GM18951 (cell line): ENCODE measurements around the gene S100A11.

Experiments
- POLR2A ChIP-seq: IDR thresholded peaks from 4 replicates; pipeline ENCODE4 v1.6.1; 2011; ENCODE audit warnings: mild to moderate bottlenecking; ENCODE audit not compliant: insufficient read length, insufficient read depth; ENCODE audit errors: extremely low read depth
- in situ Hi-C: fragments of 300-500 bp; cut with MboI; formaldehyde crosslinking; loops from one replicate; pipeline ENCODE4 v1.12.0; 2022; ENCODE audit warnings: low sequenced_read_pairs, mixed read lengths, inconsistent platforms; ENCODE audit not compliant: unreplicated experiment

The S100A11 gene

DNA sequence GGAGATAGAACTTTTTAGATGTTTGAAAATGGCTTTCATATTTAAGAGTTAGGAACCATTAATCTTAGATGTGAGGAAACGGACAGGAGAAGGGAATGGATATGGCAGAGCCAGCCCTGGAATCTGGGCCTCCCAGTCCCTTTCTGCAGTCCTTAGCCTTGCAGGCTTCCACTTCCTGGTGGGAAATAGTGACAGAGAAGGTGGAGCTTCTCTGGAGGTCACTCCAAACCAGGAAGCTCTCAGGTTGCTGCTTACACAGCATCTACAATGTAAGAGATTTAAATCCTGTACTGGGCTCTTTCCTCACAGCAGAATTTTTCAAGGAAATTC lies 2.5 kb downstream of the S100A11 start:
- in situ Hi-C loops = no loop called here
- TF ChIP-seq POLR2A = no peak

DNA sequence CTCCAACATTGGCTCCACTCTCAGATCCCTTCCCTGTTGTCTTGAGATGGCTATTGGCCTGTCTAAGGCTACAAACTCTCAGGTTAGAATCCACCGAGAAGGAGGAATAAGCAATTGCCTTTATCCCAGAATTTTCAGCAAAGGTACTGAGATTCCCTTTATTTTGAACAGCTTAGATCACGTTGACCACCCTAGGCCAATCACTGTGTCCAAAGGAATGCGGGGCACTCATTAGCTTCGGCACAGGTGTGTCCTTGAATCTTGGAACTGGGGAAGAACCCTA lies 6.9 kb downstream of the S100A11 start:
- in situ Hi-C loops = no loop called here
- no peak for TF ChIP-seq POLR2A

DNA sequence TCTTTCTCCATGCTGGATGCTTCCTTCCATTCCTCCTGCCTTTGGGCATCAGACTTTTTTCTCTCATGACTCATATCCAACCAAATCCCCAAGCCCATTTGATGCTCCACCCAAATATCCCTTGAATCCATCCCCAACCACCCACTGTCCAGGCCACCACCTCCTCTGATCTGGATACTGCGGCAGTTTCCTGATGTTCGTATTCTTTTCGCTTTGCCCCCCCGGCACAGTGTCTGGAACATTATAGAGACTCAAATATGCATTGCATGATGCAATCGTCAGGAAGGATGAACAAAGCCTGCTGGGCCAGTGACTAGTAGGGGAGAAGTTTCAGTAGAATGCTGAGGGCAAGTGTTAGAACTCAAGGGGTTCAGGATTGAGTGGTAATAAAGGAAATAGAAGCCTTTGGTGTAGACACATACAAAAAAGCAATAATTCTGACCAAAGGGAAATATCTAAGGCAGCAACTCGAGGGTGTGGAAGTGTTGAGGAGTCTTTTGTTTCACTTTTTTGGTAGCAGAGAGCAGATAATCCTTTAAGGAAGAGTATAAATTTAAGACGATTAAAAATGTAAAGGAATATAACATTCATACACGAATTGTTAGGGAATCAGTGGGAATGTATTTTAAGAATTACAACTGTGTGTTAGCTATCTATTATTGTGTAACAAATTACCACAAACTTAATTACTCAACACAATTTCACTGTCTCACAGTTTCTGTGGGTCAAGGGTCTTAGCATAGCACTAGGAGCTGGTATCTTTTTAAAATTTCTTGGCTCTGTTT lies 7.5 kb downstream of the S100A11 start:
- in situ Hi-C loops = no loop called here
- TF ChIP-seq POLR2A = no peak

DNA sequence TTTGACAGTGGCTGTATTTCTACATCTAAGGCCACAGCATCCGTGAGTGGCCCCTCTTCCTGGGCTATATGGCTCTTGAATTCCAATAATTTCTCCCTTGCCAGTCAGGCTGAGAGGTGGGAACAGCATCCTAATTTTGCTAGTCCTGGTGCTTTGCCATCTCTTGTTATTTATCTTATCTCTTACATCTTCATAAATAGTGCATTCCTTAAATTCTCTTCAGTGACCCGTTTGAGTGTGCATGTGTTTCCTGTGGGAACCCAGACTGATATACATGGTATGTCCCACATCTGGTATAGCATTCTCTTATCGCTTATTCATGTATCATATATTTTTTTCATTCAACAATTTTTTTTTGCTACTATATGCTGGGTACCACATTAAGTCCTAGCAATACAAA lies 9.9 kb downstream of the S100A11 start:
- in situ Hi-C loops = no loop called here
- TF ChIP-seq POLR2A = no peak

DNA sequence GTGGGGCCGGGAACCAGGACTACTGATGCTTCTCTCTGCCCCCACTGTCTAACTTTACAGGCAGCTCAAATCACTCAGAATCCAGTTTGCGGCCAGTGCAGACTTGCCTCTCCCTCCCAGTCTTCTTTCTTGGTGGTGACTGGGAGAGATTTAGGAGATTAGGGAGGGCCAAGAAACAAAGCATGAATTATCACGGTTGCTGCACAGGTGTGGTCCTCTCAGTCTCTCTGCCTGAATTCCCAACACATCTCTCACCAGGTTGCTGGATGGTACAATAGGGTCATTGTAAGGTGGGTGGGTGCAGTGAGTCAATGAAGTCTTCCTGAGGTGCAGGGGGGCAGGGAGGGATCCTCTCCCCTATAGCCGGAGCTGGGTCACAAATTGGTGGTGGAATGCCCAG lies 12.6 kb downstream of the S100A11 start:
- no peak for TF ChIP-seq POLR2A
- in situ Hi-C loops = no loop called here

DNA sequence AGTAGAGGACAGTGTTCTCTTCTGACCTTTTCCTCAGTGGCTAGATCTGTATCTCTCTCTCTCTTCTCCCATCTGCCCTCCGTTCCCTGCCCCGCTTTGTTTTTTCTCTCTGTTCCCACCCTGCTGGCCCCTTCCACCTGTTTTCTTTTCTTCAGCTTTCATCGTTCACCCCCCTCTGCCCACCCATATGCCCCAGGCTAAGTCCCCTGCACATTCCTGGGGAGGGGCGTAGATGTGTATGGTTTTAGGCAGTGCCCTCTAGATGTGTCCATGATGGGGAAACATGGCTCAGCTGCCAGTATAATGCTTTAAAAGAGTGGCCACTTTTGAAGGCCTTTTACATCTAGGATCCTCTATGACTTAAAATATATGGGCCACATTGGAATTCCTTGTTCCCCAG lies 13.6 kb downstream of the S100A11 start:
- in situ Hi-C loops = no loop called here
- TF ChIP-seq POLR2A = no peak

DNA sequence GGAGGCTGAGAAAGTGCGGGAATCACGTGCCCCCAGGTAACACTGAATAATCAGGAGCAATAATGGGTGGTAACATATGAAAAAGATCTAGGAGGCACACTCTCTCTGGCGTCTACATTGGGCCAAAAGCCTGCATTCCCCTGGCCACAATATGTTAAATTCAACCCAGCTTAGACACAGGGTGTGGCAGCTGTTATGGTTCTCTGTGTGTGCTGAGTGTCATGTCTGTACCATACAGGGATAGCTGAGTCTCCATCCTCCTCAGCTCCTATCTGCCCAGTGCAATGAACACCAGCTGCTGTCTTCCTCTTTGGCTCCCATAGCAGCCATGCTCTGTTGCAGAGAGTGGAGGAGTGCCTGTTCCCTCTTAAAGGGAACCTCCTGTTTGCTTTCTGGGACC lies 14.3 kb downstream of the S100A11 start:
- in situ Hi-C loops = no loop called here
- no peak for TF ChIP-seq POLR2A

DNA sequence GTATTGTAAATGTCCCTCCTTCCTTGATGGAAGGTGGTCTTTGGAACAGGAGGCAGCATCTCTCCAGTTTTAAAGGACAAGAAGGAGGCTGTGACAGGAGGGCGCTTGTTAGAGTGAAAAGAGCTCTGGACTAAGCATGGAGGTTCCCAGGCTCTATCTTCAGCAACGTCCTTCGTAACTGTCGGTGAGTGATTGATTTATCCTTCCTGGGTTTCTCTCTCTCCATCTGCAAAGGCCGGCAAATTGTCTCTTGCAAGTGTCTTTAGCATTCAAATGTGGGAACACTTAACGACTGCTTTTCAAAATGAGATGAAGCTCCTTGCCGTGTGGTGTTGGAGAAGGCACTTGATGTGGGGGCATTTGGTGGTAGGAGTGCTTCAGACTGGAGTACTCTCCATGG lies 15.2 kb downstream of the S100A11 start:
- no peak for TF ChIP-seq POLR2A
- in situ Hi-C loops = no loop called here

DNA sequence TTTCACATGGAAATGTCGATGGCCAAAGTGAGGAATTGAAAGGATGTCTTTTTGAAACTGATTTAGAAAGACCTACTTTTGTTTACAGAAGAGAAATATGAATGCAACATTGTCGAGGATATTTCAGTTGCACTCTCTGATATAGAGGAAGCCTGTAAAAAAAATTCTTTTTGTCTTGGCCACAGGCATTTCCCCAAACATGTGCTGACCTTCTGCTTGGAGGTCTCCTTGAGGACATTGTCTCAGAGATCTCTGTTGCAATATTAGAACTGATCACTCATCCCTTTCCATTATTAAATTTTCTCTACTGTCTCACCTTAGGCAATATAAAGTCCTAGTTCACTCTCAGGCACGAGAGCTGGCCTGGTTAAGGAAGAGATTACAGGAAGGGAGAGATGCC lies 16.0 kb downstream of the S100A11 start:
- in situ Hi-C loops = no loop called here
- TF ChIP-seq POLR2A = no peak

DNA sequence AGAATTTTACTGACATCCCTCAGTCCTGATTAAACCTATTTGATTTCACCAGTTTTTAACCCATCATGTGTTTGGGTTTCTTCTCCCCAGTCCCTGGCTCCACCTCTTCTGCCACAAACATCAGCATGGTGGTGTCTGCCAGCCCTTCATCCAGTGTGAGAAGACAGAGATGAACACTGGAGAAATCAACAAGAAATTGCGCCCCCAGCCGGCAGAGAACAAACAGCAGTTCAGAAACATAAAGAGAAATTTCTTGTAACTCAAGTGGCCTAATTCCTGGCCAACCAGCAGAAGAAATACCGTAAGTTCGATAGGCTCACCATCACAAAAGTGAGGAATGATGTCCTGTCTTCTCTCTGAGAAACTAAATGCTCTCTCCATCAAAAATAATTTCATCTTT lies 18.3 kb downstream of the S100A11 start:
- in situ Hi-C loops = no loop called here
- no peak for TF ChIP-seq POLR2A

DNA sequence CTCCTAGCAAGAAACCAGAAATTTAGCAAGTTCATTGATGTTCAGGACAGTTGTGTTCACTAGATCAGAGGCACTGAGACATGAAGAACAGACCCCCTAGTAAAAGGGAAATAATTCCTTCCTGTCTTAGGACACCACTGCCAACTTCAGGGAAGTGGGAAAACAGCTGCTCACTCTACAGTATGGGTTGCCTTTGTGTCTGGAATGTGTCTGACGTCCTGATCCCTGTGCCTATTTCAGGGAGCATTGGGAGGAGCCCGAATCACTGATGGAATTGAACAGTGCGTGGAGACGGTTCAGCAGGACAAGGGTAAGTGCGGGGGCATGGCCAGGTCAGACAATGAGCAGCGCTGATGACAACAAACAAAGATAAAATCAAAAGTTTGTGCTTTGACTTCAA lies 21.0 kb downstream of the S100A11 start:
- in situ Hi-C loops = no loop called here
- TF ChIP-seq POLR2A = no peak

DNA sequence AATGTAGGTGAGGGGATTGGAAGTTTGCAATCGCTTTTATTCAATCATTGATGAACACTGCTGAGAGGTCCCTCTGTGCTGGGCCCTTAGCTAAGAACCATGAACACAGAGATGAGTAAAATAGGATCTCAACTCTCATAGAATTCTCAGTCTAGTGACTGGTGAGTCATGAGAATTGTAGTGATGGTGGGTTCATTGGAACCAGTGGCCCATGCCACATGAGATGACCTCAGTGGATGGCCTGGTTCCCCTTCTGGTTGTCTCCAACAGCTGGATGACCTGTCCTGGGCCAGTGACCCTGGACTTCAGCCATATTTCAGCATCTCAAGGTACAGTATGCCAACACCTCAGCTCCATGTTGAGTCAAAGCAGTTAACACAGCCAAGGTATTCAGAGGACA lies 21.9 kb downstream of the S100A11 start:
- TF ChIP-seq POLR2A = no peak

DNA sequence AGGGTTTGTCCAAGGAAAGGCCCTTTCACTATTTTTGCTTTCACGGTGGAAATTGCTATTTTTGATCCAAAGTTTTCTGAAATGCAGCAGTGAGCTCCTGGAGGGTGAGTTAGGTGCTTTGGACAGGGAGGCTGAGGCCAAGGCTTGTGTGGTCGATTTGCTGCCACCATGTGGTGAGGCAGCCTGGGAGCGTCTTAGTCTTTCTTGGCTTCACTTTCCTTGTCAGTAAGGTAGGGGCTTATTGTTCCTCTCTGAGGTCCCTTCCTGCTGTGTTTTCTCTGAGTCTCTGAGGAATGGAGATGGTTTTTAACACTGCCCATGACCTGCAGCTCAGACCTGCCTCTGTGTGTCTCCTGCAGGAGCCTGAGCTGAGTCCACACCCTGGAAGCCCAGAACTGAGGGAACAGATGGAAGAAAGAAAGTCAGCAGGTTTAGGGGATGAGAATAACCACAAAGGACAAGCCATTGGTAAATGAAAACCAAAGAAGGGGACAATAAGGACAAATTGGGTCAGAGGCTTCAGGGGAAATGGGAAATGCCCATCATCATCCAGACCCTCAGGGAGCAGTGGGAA lies 23.1 kb downstream of the S100A11 start:
- TF ChIP-seq POLR2A = no peak
- in situ Hi-C loops = no loop called here

More for the DNA sequence above, 21.9 kb downstream of the S100A11 start:
- in situ Hi-C loops = no loop called here

DNA sequence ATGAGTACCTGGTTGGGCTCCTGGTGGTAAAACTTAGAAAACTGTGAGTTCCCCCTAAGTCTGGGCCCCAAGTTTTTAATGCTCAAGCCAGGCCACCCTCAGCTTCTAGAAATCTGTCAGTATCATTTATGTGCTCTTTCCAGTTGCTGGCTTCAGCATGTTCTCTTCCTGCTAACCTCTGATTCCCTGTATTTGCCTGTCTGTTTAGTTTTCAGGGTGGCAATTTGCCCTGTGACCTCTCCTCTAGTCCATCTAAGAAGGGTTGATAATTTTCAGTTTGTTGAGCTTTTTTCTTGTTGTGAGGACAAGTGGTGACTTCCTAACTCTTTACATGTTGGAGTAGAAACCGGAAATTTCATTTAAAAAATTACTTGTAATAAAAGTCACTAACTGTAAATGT lies 27.1 kb downstream of the S100A11 start:
- in situ Hi-C loops = no loop called here
- no peak for TF ChIP-seq POLR2A

DNA sequence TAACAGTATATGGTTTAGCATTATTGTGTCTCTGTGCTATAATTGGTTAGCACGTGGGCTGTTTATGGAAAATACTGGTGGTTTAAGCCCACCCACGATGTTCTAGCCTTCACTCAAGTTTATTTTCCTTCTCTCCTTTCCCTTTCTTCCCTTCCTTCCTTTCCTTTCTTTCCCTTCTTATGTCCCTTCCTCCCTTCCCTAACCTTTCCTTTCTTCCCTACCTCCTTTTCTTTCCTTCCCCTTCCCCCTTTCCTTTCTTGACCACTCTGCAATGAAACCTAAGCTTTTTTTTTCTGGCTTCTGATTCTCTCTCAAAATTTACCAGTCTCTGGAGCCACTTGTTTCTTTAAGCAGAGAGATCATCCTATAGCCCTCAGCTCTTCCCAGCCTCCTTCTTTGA lies 29.8 kb downstream of the S100A11 start:
- TF ChIP-seq POLR2A = no peak
- in situ Hi-C loops = no loop called here

DNA sequence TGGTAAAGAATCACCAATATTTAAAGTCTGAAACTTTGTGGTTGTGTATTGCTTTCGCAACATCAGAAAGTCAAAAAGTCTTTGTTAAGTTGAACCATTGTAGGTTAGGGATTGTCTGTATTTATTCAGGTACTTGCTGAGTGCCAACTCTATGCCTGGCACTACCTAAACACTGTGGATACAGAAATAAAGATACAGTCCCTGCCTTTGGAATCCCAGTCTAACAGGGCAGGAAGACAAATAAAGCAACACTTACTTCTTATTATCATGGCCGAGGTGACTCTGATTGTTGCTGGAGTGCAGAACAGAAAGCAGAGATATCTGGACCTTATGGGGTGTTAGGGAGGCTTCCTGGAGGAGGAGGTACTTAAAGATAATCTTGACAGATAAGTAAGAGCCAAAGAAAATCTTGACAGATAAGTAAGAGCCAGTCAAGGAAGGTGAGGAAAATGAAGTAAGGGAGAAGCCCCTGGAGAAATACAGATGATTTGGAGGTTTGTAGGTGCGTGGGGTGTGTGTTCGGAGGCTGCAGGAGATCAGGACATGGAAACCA lies 31.4 kb downstream of the S100A11 start:
- in situ Hi-C loops = no loop called here
- TF ChIP-seq POLR2A = no peak
